Measurements from ENCODE around the gene FIGN.

FIGN gene

DNA sequence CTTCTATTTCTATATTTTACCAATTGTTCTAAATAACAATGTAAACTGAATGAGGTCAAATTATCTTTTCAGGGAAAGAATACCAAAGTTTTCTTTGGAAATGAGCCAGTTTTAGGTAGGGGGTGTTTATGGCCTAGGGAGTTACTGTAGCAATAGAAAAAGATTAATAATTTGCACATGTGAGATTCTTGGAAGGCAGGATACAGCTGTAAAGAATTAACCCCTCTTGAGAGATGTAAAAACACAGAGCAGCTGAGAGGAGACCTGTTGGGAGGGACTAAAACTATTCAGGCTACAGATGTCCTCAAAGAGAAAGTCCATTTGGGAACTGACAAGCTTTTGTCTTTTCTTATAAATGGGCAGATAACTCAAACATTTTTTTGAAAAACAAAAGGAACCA, 182.2 kb downstream of the FIGN start:
- DNase-seq, result no peak

DNA sequence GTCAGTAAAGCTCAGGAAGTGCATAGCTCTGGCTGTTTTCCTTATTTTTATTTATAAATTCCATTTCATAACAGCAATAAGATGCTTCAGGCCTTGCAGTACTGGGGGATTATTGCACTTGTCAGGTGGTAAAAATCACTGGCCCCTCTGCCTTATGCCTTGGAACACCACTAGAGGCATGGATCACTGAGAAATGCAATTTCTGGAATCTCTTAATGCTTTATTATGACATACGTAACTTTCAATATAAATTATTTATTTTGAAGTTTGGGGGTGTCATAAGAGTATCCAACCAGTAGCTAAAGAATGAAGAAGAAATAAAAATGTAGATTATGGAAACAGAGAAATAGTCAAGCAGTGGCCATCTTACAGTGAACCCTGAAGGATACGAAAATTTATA, 183.1 kb downstream of the FIGN start:
- DNase-seq, result no peak

DNA sequence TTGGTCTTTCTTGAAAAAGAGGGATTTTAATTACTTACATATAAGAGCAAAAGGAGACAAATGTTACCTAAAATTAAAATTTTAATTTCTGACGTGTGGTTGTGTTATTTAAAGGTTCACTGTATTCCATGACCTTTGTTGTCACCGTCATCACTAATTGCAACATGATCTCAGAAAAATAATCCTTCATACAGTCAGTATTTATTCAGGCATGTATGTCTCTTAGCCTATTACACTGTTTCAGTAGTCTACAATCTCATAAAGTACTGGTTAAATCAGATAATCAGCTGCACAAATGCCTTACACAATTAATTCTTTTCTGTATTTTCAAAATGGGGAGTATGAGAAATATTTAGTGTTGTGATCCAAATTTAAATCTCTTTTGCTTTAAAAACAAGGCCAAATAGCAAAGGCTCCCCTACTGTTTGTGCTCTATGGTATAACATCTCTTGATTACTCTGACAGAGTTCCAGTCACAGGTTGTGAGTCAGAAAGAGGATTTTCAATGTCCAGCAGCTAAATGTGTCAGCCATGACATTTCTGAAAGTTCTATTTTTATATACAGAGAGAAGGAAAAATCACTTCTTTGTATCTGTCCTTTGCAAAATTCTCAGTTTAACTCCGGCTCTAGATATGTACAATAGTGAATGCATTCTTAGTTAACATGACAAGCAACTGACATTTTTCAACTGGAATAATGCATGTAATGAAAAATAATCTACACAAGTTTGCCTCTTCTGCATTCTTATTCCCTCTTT, 184.0 kb downstream of the FIGN start:
- no peak for DNase-seq

DNA sequence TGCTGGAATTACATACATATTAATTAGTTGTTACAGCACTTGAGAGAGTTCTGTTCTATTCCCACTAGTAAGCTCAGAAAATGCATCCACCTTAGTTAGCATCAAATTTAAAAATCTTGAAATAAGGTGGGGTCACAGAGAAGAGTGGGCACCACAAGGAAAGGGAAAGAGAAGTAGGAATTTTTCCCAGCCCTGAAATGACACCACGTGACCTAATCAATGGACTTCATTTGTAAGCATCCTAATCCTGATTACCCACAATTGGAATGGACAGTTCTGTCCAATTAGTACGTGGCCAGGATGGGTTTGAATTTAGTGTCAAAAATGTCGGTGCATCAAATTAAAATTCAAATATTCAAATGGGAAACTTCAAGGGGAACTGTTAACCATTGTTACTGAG, 186.8 kb downstream of the FIGN start:
- DNase-seq, result no peak
